Muscle layer of colon (tissue), 2 donors: Measurements from ENCODE around the gene RANBP3.

ENCODE experiments used
- H3K27ac ChIP-seq: one replicate; pipeline ENCODE4 v1.7.0; 2013; ENCODE audit warnings: low read depth, mild to moderate bottlenecking, low read length, moderate library complexity
- H3K27me3 ChIP-seq, 2 donors: one replicate each; pipeline ENCODE4 v1.7.0; 2013; ENCODE audit warnings: low read length in 2 of 2, mild to moderate bottlenecking in 2 of 2; ENCODE audit not compliant: insufficient read depth in 2 of 2, control insufficient read depth in 1 of 2
- H3K36me3 ChIP-seq: one replicate; pipeline ENCODE4 v1.7.0; 2013; ENCODE audit warnings: mild to moderate bottlenecking, low read length; ENCODE audit not compliant: insufficient read depth
- H3K4me1 ChIP-seq: one replicate; pipeline ENCODE4 v1.7.0; 2013; ENCODE audit warnings: mild to moderate bottlenecking, low read length; ENCODE audit not compliant: insufficient read depth
- H3K4me3 ChIP-seq, 2 donors: one replicate each; pipeline ENCODE4 v1.7.0; 2013; ENCODE audit warnings: low read length in 2 of 2, low read depth in 1 of 2, mild to moderate bottlenecking in 1 of 2, moderate library complexity in 1 of 2
- H3K9ac ChIP-seq: one replicate; pipeline ENCODE4 v1.7.0; 2013; ENCODE audit warnings: low read length
- H3K9me3 ChIP-seq: one replicate; pipeline ENCODE4 v1.7.0; 2013; ENCODE audit warnings: mild to moderate bottlenecking, low read length
- donor health status: abdominal sarcoma.
- donor health status: Adenocarcinoma of cecum.

RANBP3 gene

GRCh38 chr19:6003976-6004375 lies 26.0 kb upstream of the RANBP3 start:
- H3K27ac ChIP-seq: no peak overlapping the region
- H3K36me3 ChIP-seq: peaks cover 80% of the 10 kb centered on the region
- H3K9me3 ChIP-seq: no peaks in the 10 kb centered on the region
- no peak overlapping the region for H3K9ac ChIP-seq
- no peaks in the 10 kb centered on the region for H3K4me1 ChIP-seq
- no peak overlapping the region for H3K4me3 ChIP-seq
- H3K27me3 ChIP-seq: no peaks in the 10 kb centered on the region

- H3K36me3 ChIP-seq: peaks cover 86% of the 10 kb centered on the region
- no peak overlapping the region for H3K27ac ChIP-seq
- no peak overlapping the region for H3K4me3 ChIP-seq
- no peaks in the 10 kb centered on the region for H3K4me1 ChIP-seq
- no peak overlapping the region for H3K9ac ChIP-seq
- H3K9me3 ChIP-seq: no peaks in the 10 kb centered on the region
- H3K27me3 ChIP-seq: no peaks in the 10 kb centered on the region
Measured at GRCh38 chr19:6002591-6002990, 24.7 kb upstream of the RANBP3 start.

- Histone ChIP-seq H3K27me3 (no peaks in the 10 kb centered on the region), H3K4me3 (no peak overlapping the region), H3K36me3 (peaks cover 78% of the 10 kb centered on the region), H3K4me1 (no peaks in the 10 kb centered on the region), H3K9ac (no peak overlapping the region), H3K27ac (no peak overlapping the region), H3K9me3 (no peaks in the 10 kb centered on the region)
Measured at GRCh38 chr19:6000228-6000847, 22.4 kb upstream of the RANBP3 start.

- peaks cover 75% of the 10 kb centered on the region for H3K36me3 ChIP-seq
- no peak overlapping the region for H3K4me3 ChIP-seq
- H3K27me3 ChIP-seq: no peaks in the 10 kb centered on the region
- no peak overlapping the region for H3K27ac ChIP-seq
- H3K4me1 ChIP-seq: no peaks in the 10 kb centered on the region
- no peaks in the 10 kb centered on the region for H3K9me3 ChIP-seq
- no peak overlapping the region for H3K9ac ChIP-seq
Measured at GRCh38 chr19:5999693-6000092, 21.8 kb upstream of the RANBP3 start.

- peaks cover 63% of the 10 kb centered on the region for H3K36me3 ChIP-seq
- H3K9me3 ChIP-seq: no peaks in the 10 kb centered on the region
- no peaks in the 10 kb centered on the region for H3K27me3 ChIP-seq
- no peak overlapping the region for H3K27ac ChIP-seq
- H3K9ac ChIP-seq: no peak overlapping the region
- peaks cover 17% of the 10 kb centered on the region for H3K4me1 ChIP-seq
- no peak overlapping the region for H3K4me3 ChIP-seq
Measured at GRCh38 chr19:5997371-5997770, 19.4 kb upstream of the RANBP3 start.

- H3K36me3 ChIP-seq: peaks cover 62% of the 10 kb centered on the region
- H3K27ac ChIP-seq: no peak overlapping the region
- peaks cover 17% of the 10 kb centered on the region for H3K4me1 ChIP-seq
- no peaks in the 10 kb centered on the region for H3K9me3 ChIP-seq
- H3K4me3 ChIP-seq: no peak overlapping the region
- H3K9ac ChIP-seq: no peak overlapping the region
- no peaks in the 10 kb centered on the region for H3K27me3 ChIP-seq
Measured at GRCh38 chr19:5996623-5997320, 18.8 kb upstream of the RANBP3 start.

- no peak overlapping the region for H3K4me3 ChIP-seq
- no peaks in the 10 kb centered on the region for H3K27me3 ChIP-seq
- no peaks in the 10 kb centered on the region for H3K9me3 ChIP-seq
- H3K4me1 ChIP-seq: peaks cover 17% of the 10 kb centered on the region
- no peak overlapping the region for H3K9ac ChIP-seq
- H3K27ac ChIP-seq: no peak overlapping the region
- H3K36me3 ChIP-seq: peaks cover 55% of the 10 kb centered on the region
Measured at GRCh38 chr19:5996102-5996501, 18.2 kb upstream of the RANBP3 start.

- Histone ChIP-seq H3K9me3 (no peaks in the 10 kb centered on the region), H3K4me1 (peaks cover 17% of the 10 kb centered on the region), H3K27me3 (no peaks in the 10 kb centered on the region), H3K27ac (no peak overlapping the region), H3K4me3 (no peak overlapping the region), H3K9ac (no peak overlapping the region), H3K36me3 (peaks cover 50% of the 10 kb centered on the region)
Measured at GRCh38 chr19:5995606-5996005, 17.7 kb upstream of the RANBP3 start.

GRCh38 chr19:5994405-5995165 lies 16.6 kb upstream of the RANBP3 start:
- Histone ChIP-seq H3K27me3 (no peaks in the 10 kb centered on the region), H3K36me3 (peaks cover 40% of the 10 kb centered on the region), H3K4me1 (peaks cover 17% of the 10 kb centered on the region), H3K9me3 (no peaks in the 10 kb centered on the region), H3K9ac (no peak overlapping the region), H3K27ac (peak overlapping the region; percentile 52), H3K4me3 (no peak overlapping the region)

- Histone ChIP-seq H3K27ac (peak overlapping the region; percentile 52), H3K9me3 (no peaks in the 10 kb centered on the region), H3K4me1 (peaks cover 17% of the 10 kb centered on the region), H3K27me3 (no peaks in the 10 kb centered on the region), H3K36me3 (peaks cover 32% of the 10 kb centered on the region), H3K9ac (no peak overlapping the region), H3K4me3 (no peak overlapping the region)
Measured at GRCh38 chr19:5993648-5994358, 15.9 kb upstream of the RANBP3 start.

GRCh38 chr19:5993201-5993600 lies 15.3 kb upstream of the RANBP3 start:
- Histone ChIP-seq H3K9ac (no peak overlapping the region), H3K4me3 (no peak overlapping the region), H3K27ac (peak overlapping the region; percentile 66), H3K4me1 (peaks cover 17% of the 10 kb centered on the region), H3K36me3 (peaks cover 26% of the 10 kb centered on the region), H3K9me3 (no peaks in the 10 kb centered on the region), H3K27me3 (no peaks in the 10 kb centered on the region)
